Vein endothelial cell (primary cell): ENCODE measurements around the gene DYRK4. TPM values are rescaled to one million over a fixed set of nuclear protein-coding genes. Genes with fewer than 3 reads are reported as not detected.

Experiments
- total RNA-seq: library from RNA; depleted of rRNA; stranded (reverse); fragments of >200 nt; gene quantifications from 2 replicates; pipeline ENCODE4 v1.2.3, GENCODE V29; 2012

Gene DYRK4
- 24.5 and 37.0 TPM in 2 replicates for total RNA-seq

GRCh38 chr12:4562034-4562657 is at the start of gene DYRK4:
TSS of gene DYRK4 (plus strand) at chr12:4562208. CDS start at chr12:4562246, 38 bp downstream.

GRCh38 chr12:4538207-4539160 is 23.5 kb upstream of the DYRK4 start, which contains the start of gene RAD51AP1:
TSS of gene RAD51AP1 (plus strand) at chr12:4538890. CDS start at chr12:4538940, 50 bp downstream.

GRCh38 chr12:4648501-4649357 is 86.7 kb downstream of the DYRK4 start, which contains the start of the genes AKAP3 and NDUFA9:
TSS of gene AKAP3 (minus strand) at chr12:4649051. CDS start at chr12:4638196, 10,855 bp downstream.
TSS of gene NDUFA9 (plus strand) at chr12:4649114. CDS start at chr12:4649127, 13 bp downstream.

Other genes with a start within 250 kb of the DYRK4 start
- 16.3 and 25.2 TPM in 2 replicates for gene TIGAR, start 241.0 kb upstream of the DYRK4 start, total RNA-seq
- not detected in 2 replicates for gene FGF23, start 182.5 kb upstream of the DYRK4 start, total RNA-seq
- not detected in 2 replicates for gene FGF6, start 116.4 kb upstream of the DYRK4 start, total RNA-seq
- gene RAD51AP1, start 23.3 kb upstream of the DYRK4 start, total RNA-seq: 11.1 and 17.6 TPM in 2 replicates
- 0.65 and 1.1 TPM in 2 replicates for gene AKAP3, start 86.8 kb downstream of the DYRK4 start, total RNA-seq
- 52.6 and 98.1 TPM in 2 replicates for gene NDUFA9, start 86.9 kb downstream of the DYRK4 start, total RNA-seq
- gene GALNT8, start 158.2 kb downstream of the DYRK4 start, total RNA-seq: 0.19 and 0.33 TPM in 2 replicates